IPS-NIHi7 (cell line): Measurements from ENCODE around the gene NUP133.
"Not testable (repeated sequence)": the region's sequence is repeated elsewhere in the genome, so short reads cannot be mapped to it uniquely, and the experiment has no call there.

ENCODE experiments used
- DNase-seq: peaks from one replicate; pipeline ENCODE4 v3.0.0; 2012; ENCODE audit warnings: mixed read lengths; ENCODE audit errors: extremely low spot score

Gene NUP133

GRCh38 chr1:229509576-229509975 is 1.4 kb upstream of the NUP133 start:
- DNase-seq, result no peak

GRCh38 chr1:229508823-229509337 is 739 bp upstream of the NUP133 start:
- no peak for DNase-seq

GRCh38 chr1:229507502-229507901 is 639 bp downstream of the NUP133 start:
- DNase-seq, result no peak

GRCh38 chr1:229506633-229507032 is 1.5 kb downstream of the NUP133 start:
- no peak for DNase-seq

- DNase-seq, result no peak
Observed at GRCh38 chr1:229495782-229496181, 12.4 kb downstream of the NUP133 start.

- DNase-seq, result no peak
Observed at GRCh38 chr1:229487181-229487580, 21.0 kb downstream of the NUP133 start.

GRCh38 chr1:229485318-229485717 is 22.8 kb downstream of the NUP133 start:
- no peak for DNase-seq

- no peak for DNase-seq
Observed at GRCh38 chr1:229482511-229482910, 25.6 kb downstream of the NUP133 start.

GRCh38 chr1:229480495-229480894 is 27.6 kb downstream of the NUP133 start:
- no peak for DNase-seq

- no peak for DNase-seq
Observed at GRCh38 chr1:229479660-229480399, 28.3 kb downstream of the NUP133 start.

- DNase-seq, result no peak
Observed at GRCh38 chr1:229478852-229479251, 29.3 kb downstream of the NUP133 start.

GRCh38 chr1:229475859-229476258 is 32.3 kb downstream of the NUP133 start:
- DNase-seq, result not testable (repeated sequence)

- no peak for DNase-seq
Observed at GRCh38 chr1:229474509-229474908, 33.6 kb downstream of the NUP133 start.

GRCh38 chr1:229471175-229471574 is 37.0 kb downstream of the NUP133 start:
- DNase-seq, result no peak

- no peak for DNase-seq
Observed at GRCh38 chr1:229470406-229471043, 37.6 kb downstream of the NUP133 start.

GRCh38 chr1:229466887-229467286 is 41.3 kb downstream of the NUP133 start:
- no peak for DNase-seq

GRCh38 chr1:229464672-229465071 is 43.5 kb downstream of the NUP133 start:
- DNase-seq, result no peak

GRCh38 chr1:229461032-229461668 is 47.0 kb downstream of the NUP133 start:
- no peak for DNase-seq

GRCh38 chr1:229459815-229460214 is 48.3 kb downstream of the NUP133 start:
- no peak for DNase-seq

GRCh38 chr1:229457436-229457835 is 50.7 kb downstream of the NUP133 start:
- no peak for DNase-seq

- DNase-seq, result no peak
Observed at GRCh38 chr1:229456016-229456415, 52.1 kb downstream of the NUP133 start.

- DNase-seq, result peak; percentile 33
Observed at GRCh38 chr1:229454056-229454455, 54.1 kb downstream of the NUP133 start.
